KOPT-K1 (cell line): ENCODE results near the gene LDLRAD3.

Experiments used
- H3K27ac ChIP-seq: fragments of 200-600 bp; sonication (generic); 2 replicates; pipeline ENCODE4 v1.5.1; 2016; ENCODE audit warnings: antibody characterized with exemption, mild to moderate bottlenecking, low read depth, low read length; ENCODE audit not compliant: poor library complexity, severe bottlenecking
- H3K36me3 ChIP-seq: fragments of 200-600 bp; sonication (generic); 2 replicates; pipeline ENCODE4 v1.5.1; 2017; ENCODE audit warnings: antibody characterized with exemption, mild to moderate bottlenecking, low read length, moderate library complexity; ENCODE audit not compliant: insufficient read depth
- H3K9me3 ChIP-seq: fragments of 200-600 bp; sonication (generic); 2 replicates; pipeline ENCODE4 v1.5.1; 2017; ENCODE audit warnings: antibody characterized with exemption, low read length, mild to moderate bottlenecking; ENCODE audit not compliant: insufficient read depth, poor library complexity, severe bottlenecking

The LDLRAD3 gene

DNA sequence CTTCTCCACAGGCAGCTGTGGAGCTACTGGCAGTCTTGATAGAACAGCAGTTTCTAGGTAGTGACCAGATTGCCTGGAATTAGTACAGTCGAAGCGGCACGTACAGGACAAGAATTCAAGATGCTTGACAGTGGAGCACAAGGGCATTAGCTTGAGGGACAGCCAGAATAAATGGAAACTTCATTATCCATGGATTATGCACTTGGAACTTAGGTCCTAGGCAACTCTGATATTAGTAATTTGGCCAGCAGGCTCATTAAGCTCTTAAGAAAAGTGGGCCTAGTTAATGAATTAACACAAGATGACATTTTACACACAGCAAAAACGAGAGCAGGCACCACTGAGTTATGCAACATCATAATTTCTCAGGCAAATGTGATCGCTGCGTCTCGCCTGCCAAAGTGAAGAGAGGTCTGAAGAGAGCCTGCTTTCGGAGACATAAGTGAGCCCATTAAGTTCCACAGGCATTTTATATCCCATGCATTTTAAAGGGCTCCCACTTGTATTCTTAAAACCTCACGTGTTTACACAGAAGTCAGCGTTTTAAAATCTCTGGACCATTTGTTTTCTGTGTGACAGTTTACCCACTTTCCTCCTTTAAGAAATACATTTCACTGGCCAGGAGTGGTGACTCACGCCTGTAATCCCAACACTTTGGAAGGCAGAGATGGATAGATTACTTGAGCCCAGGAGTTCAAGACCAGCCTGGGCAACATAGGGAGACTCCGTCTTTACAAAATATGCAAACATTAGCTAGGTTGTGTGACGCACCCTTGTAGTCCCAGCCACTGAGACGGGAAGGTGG is 279.2 kb downstream of the LDLRAD3 start:
- Histone ChIP-seq H3K36me3 (no peaks in the 10 kb centered on the region), H3K9me3 (peaks cover 9% of the 10 kb centered on the region), H3K27ac (no peak overlapping the region)

GRCh38 chr11:36224209-36224882 is 280.5 kb downstream of the LDLRAD3 start:
- H3K27ac ChIP-seq, result no peak overlapping the region
- no peaks in the 10 kb centered on the region for H3K36me3 ChIP-seq
- peaks cover 9% of the 10 kb centered on the region for H3K9me3 ChIP-seq

DNA sequence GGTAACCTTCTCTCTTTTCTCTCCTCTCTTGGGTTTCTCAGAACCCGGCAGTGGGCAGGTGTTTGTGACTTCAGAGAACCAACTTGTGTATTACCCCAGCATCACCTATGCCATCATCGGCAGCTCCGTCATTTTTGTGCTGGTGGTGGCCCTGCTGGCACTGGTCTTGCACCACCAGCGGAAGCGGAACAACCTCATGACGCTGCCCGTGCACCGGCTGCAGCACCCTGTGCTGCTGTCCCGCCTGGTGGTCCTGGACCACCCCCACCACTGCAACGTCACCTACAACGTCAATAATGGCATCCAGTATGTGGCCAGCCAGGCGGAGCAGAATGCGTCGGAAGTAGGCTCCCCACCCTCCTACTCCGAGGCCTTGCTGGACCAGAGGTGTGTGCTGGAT is 283.2 kb downstream of the LDLRAD3 start:
- Histone ChIP-seq H3K27ac (no peak overlapping the region), H3K9me3 (no peaks in the 10 kb centered on the region), H3K36me3 (no peaks in the 10 kb centered on the region)

DNA sequence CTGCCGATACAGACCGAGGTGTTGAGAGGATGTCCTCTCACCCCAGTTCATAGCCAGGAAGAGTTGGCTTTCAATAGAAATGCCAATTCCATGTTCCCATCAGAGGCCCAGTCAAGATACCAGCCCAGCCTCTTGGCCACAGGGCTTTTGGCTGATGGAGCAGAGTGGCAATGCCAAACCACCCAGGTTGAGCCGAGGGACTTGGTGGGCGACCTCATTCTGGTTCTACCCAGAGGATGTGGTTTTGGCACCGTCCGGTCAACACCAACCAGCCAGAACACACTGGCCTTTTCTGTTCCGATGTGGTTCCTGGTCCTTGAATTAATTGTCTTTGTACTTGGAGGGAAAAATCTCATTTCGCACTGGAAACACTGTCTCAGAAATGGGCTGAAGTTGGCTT is 284.8 kb downstream of the LDLRAD3 start:
- no peak overlapping the region for H3K27ac ChIP-seq
- no peaks in the 10 kb centered on the region for H3K9me3 ChIP-seq
- no peaks in the 10 kb centered on the region for H3K36me3 ChIP-seq

DNA sequence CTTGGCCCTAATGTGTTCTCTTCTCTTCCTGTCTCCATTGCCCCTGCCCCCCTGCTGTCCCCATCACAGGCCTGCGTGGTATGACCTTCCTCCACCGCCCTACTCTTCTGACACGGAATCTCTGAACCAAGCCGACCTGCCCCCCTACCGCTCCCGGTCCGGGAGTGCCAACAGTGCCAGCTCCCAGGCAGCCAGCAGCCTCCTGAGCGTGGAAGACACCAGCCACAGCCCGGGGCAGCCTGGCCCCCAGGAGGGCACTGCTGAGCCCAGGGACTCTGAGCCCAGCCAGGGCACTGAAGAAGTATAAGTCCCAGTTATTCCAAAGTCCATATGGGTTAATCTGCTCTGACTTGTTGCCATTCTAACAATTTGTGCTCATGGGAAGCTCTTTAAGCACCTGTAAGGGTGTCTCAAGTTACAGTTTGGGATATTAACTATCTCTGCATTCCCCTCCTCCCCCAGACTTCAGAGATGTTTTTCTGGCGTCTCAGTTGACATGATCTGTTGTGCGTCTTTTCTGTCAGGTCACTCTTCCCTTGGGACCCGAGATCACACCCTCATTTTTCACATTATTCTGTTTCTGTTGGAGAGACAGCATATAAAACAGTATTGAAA is 285.3 kb downstream of the LDLRAD3 start:
- no peak overlapping the region for H3K27ac ChIP-seq
- no peaks in the 10 kb centered on the region for H3K9me3 ChIP-seq
- no peaks in the 10 kb centered on the region for H3K36me3 ChIP-seq

- no peaks in the 10 kb centered on the region for H3K9me3 ChIP-seq
- no peak overlapping the region for H3K27ac ChIP-seq
- H3K36me3 ChIP-seq, result no peaks in the 10 kb centered on the region
Measured at GRCh38 chr11:36230779-36231699, 287.2 kb downstream of the LDLRAD3 start.

DNA sequence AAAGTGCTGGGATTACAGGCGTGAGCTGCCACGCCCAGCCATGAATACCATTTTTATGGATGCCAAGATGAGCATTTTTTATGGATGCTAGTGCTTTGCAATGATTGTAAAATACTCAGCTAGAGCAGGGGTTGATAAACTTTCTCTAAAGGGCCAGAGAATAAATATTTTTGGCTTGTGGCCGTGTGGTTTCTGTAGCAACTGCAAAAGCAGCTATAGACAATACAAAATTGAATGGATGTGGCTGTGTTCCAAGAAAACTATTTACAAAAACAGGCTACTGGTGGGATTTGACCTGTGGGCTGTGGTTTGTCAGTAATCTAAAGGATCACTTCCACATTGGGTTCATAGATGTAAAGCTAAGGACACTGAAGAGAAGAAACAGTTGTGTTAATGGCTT is 289.3 kb downstream of the LDLRAD3 start:
- H3K27ac ChIP-seq, result no peak overlapping the region
- H3K36me3 ChIP-seq, result no peaks in the 10 kb centered on the region
- no peaks in the 10 kb centered on the region for H3K9me3 ChIP-seq

GRCh38 chr11:36234825-36235224 is 291.0 kb downstream of the LDLRAD3 start:
- Histone ChIP-seq H3K27ac (no peak overlapping the region), H3K9me3 (no peaks in the 10 kb centered on the region), H3K36me3 (no peaks in the 10 kb centered on the region)

DNA sequence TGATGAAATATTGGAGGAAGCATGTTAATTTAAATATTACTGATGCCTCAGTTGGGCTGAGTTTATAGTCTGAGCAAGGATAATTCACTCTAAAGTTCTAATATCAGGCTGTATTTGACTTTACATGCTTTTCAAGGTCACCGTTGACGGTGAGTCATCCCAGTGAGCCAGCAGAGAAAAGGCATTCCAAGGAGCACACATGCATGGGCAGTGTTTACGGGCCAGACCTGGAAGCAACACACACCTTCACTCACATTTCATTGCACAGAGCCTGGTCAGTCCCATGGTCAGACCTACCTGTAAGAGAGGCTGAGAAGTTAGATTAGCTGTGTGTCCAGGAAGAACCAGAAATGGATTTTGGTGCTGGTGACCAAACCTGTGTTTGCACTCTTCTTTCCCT is 291.9 kb downstream of the LDLRAD3 start:
- Histone ChIP-seq H3K27ac (no peak overlapping the region), H3K36me3 (no peaks in the 10 kb centered on the region), H3K9me3 (no peaks in the 10 kb centered on the region)

GRCh38 chr11:36237391-36237790 is 293.5 kb downstream of the LDLRAD3 start:
- Histone ChIP-seq H3K27ac (no peak overlapping the region), H3K36me3 (no peaks in the 10 kb centered on the region), H3K9me3 (no peaks in the 10 kb centered on the region)

GRCh38 chr11:36238036-36238631 is 294.3 kb downstream of the LDLRAD3 start:
- no peaks in the 10 kb centered on the region for H3K36me3 ChIP-seq
- H3K27ac ChIP-seq, result no peak overlapping the region
- H3K9me3 ChIP-seq, result no peaks in the 10 kb centered on the region

DNA sequence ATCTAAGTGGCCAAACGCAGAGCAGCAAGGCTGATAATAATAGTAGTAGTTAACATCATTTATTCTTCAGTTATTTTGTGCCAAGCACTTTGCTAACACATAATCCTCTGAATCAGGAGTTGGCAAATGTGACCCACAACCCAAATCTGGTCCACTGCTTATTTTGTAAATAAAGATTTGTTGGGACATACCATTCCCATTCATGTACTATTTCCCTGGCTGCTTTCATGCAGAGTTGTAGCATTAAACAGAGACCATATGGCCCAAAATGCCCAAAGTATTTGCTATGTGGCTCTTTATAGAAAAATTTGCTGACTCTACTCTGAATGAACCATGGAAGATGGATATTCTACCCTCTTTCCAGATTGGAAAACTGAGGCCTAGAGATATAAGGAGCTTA is 295.0 kb downstream of the LDLRAD3 start:
- no peaks in the 10 kb centered on the region for H3K36me3 ChIP-seq
- no peaks in the 10 kb centered on the region for H3K9me3 ChIP-seq
- H3K27ac ChIP-seq, result no peak overlapping the region

- Histone ChIP-seq H3K27ac (no peak overlapping the region), H3K9me3 (no peaks in the 10 kb centered on the region), H3K36me3 (no peaks in the 10 kb centered on the region)
Measured at GRCh38 chr11:36239636-36240035, 295.8 kb downstream of the LDLRAD3 start.

GRCh38 chr11:36240173-36240572 is 296.3 kb downstream of the LDLRAD3 start:
- Histone ChIP-seq H3K27ac (no peak overlapping the region), H3K36me3 (no peaks in the 10 kb centered on the region), H3K9me3 (no peaks in the 10 kb centered on the region)
